Head of caudate nucleus (tissue), 42 donors: ENCODE measurements around the gene TOM1L2.
"Not testable (repeated sequence)": the region's sequence is repeated elsewhere in the genome, so short reads cannot be mapped to it uniquely, and the experiment has no call there.

Experiments used
- DNase-seq, 42 donors: peaks; one replicate each; pipeline versions ENCODE4 v3.0.0 to v3.0.0-alpha.2; 2020 to 2021; ENCODE audit warnings: mixed read lengths in 7 of 42
- intact Hi-C: fragments of 100-400 bp; cut with DNase I; formaldehyde crosslinking; loops from one replicate; pipeline ENCODE4 v1.15.0; 2022

TOM1L2 gene

GRCh38 chr17:17812211-17813054 lies 159.8 kb downstream of the TOM1L2 start:
- peak in 41 of 42 donors; percentile 54 to 93 (median 76) for DNase-seq
- intact Hi-C loops: loop anchor here (2.0 to 10.0 kb wide), 4 partner anchors 48 to 222 kb away; partner anchors contain the start of genes ATPAF2, GID4 and RAI1

- DNase-seq: no peak
- intact Hi-C loops: loop anchor here (2.0 to 10.0 kb wide), 4 partner anchors 49 to 223 kb away; partner anchors contain the start of genes ATPAF2, GID4 and RAI1
Measured at GRCh38 chr17:17811381-17812210, 160.6 kb downstream of the TOM1L2 start.

GRCh38 chr17:17810895-17811248 lies 161.3 kb downstream of the TOM1L2 start:
- no peak for DNase-seq
- intact Hi-C loops: loop anchor here (5.0 to 10.0 kb wide), 2 partner anchors 106 to 224 kb away; partner anchors contain the start of genes ATPAF2 and GID4

- DNase-seq: peak in 13 of 42 donors; percentile 21 to 74 (median 51)
- intact Hi-C loops: loop anchor here (5.0 to 10.0 kb wide), 2 partner anchors 107 to 225 kb away; partner anchors contain the start of genes ATPAF2 and GID4
Measured at GRCh38 chr17:17810084-17810894, 161.9 kb downstream of the TOM1L2 start.

GRCh38 chr17:17809531-17810083 lies 162.6 kb downstream of the TOM1L2 start:
- no peak for DNase-seq
- intact Hi-C loops: loop anchor here (5.0 to 10.0 kb wide), 2 partner anchors 108 to 225 kb away; partner anchors contain the start of genes ATPAF2 and GID4

GRCh38 chr17:17808706-17809432 lies 163.3 kb downstream of the TOM1L2 start:
- no peak for DNase-seq

GRCh38 chr17:17808200-17808599 lies 164.0 kb downstream of the TOM1L2 start:
- intact Hi-C loops: not testable (repeated sequence)

More at GRCh38 chr17:17808706-17809432, 163.3 kb downstream of the TOM1L2 start:
- intact Hi-C loops: no loop called here

GRCh38 chr17:17807440-17807839 lies 164.8 kb downstream of the TOM1L2 start:
- intact Hi-C loops: no loop called here
- no peak for DNase-seq

More at GRCh38 chr17:17808200-17808599, 164.0 kb downstream of the TOM1L2 start:
- DNase-seq: not testable (repeated sequence)

GRCh38 chr17:17806611-17807274 lies 165.5 kb downstream of the TOM1L2 start:
- intact Hi-C loops: no loop called here
- DNase-seq: no peak

- intact Hi-C loops: no loop called here
- DNase-seq: no peak
Measured at GRCh38 chr17:17806035-17806434, 166.2 kb downstream of the TOM1L2 start.

GRCh38 chr17:17805575-17805974 lies 166.6 kb downstream of the TOM1L2 start:
- intact Hi-C loops: no loop called here

GRCh38 chr17:17804007-17804406 lies 168.2 kb downstream of the TOM1L2 start:
- intact Hi-C loops: no loop called here
- no peak for DNase-seq

More at GRCh38 chr17:17805575-17805974, 166.6 kb downstream of the TOM1L2 start:
- DNase-seq: no peak

- intact Hi-C loops: no loop called here
- DNase-seq: peak in 7 of 42 donors; percentile 51 to 76 (median 62)
Measured at GRCh38 chr17:17801800-17802481, 170.3 kb downstream of the TOM1L2 start.

GRCh38 chr17:17800504-17801021 lies 171.6 kb downstream of the TOM1L2 start:
- DNase-seq: no peak
- intact Hi-C loops: no loop called here

- intact Hi-C loops: no loop called here
Measured at GRCh38 chr17:17798573-17799255, 173.5 kb downstream of the TOM1L2 start.

More at GRCh38 chr17:17798573-17799255, 173.5 kb downstream of the TOM1L2 start:
- no peak for DNase-seq
